Skin epidermis (tissue), 12 donors: ENCODE results near the gene C1R.
"Not testable (repeated sequence)": the region's sequence is repeated elsewhere in the genome, so short reads cannot be mapped to it uniquely, and the experiment has no call there.

Source experiments
- H3K27ac ChIP-seq, 21 experiments: fragments of 200-600 bp; sonication (generic) in 11 of 21; one replicate each; pipeline ENCODE4 v1.5.0; 2020; ENCODE audit warnings: mild to moderate bottlenecking in 3 of 21, inconsistent platforms in 2 of 21, moderate library complexity in 2 of 21
- H3K4me3 ChIP-seq, 7 experiments: fragments of 200-600 bp; sonication (generic) in 2 of 7; one replicate each; pipeline ENCODE4 v1.5.0; 2020; ENCODE audit warnings: inconsistent platforms in 2 of 7, mild to moderate bottlenecking in 2 of 7, moderate library complexity in 1 of 7

C1R gene

GRCh38 chr12:7076493-7076892 lies 15.8 kb downstream of the C1R start:
- Histone ChIP-seq H3K27ac (peak overlapping the region in 5 of 21 experiments; percentile 16 to 43 (median 26)), H3K4me3 (no peak overlapping the region)

- Histone ChIP-seq H3K27ac (peak overlapping the region in 4 of 21 experiments; percentile 6 to 43 (median 21)), H3K4me3 (no peak overlapping the region)
These were observed 16.3 kb downstream of the C1R start for GRCh38 chr12:7075939-7076338.

- Histone ChIP-seq H3K4me3 (no peak overlapping the region), H3K27ac (peak overlapping the region in 3 of 21 experiments; percentile 12 to 22 (median 18))
These were observed 16.7 kb downstream of the C1R start for GRCh38 chr12:7075518-7075917.

- no peak overlapping the region for H3K27ac ChIP-seq
- H3K4me3 ChIP-seq, result no peak overlapping the region
These were observed 18.3 kb downstream of the C1R start for GRCh38 chr12:7073946-7074345.

- no peak overlapping the region for H3K27ac ChIP-seq
- no peak overlapping the region for H3K4me3 ChIP-seq
These were observed 19.7 kb downstream of the C1R start for GRCh38 chr12:7072554-7072953.

- H3K27ac ChIP-seq, result no peak overlapping the region
- H3K4me3 ChIP-seq, result no peak overlapping the region
These were observed 20.2 kb downstream of the C1R start for GRCh38 chr12:7072035-7072434.

- Histone ChIP-seq H3K4me3 (no peak overlapping the region), H3K27ac (no peak overlapping the region)
These were observed 22.9 kb downstream of the C1R start for GRCh38 chr12:7069386-7069785.

GRCh38 chr12:7068994-7069346 lies 23.3 kb downstream of the C1R start:
- Histone ChIP-seq H3K4me3 (no peak overlapping the region), H3K27ac (no peak overlapping the region)

GRCh38 chr12:7068240-7068993 lies 23.8 kb downstream of the C1R start:
- peak overlapping the region in 4 of 21 experiments; percentile 2 to 38 (median 22) for H3K27ac ChIP-seq

GRCh38 chr12:7067096-7067495 lies 25.1 kb downstream of the C1R start:
- no peak overlapping the region for H3K4me3 ChIP-seq
- H3K27ac ChIP-seq, result peak overlapping the region in 10 of 21 experiments; percentile 3 to 72 (median 50)

More at GRCh38 chr12:7068240-7068993, 23.8 kb downstream of the C1R start:
- no peak overlapping the region for H3K4me3 ChIP-seq

GRCh38 chr12:7066596-7066995 lies 25.6 kb downstream of the C1R start:
- peak overlapping the region in 8 of 21 experiments; percentile 3 to 72 (median 52) for H3K27ac ChIP-seq
- H3K4me3 ChIP-seq, result no peak overlapping the region

GRCh38 chr12:7065073-7065623 lies 27.1 kb downstream of the C1R start:
- H3K27ac ChIP-seq, result peak overlapping the region in 2 of 21 experiments; percentile 15 to 72
- H3K4me3 ChIP-seq, result no peak overlapping the region

GRCh38 chr12:7064516-7064915 lies 27.7 kb downstream of the C1R start:
- H3K27ac ChIP-seq, result no peak overlapping the region
- no peak overlapping the region for H3K4me3 ChIP-seq

- Histone ChIP-seq H3K4me3 (peak overlapping the region in 6 of 7 experiments; percentile 0 to 36 (median 16)), H3K27ac (peak overlapping the region in 17 of 21 experiments; percentile 62 to 89 (median 80))
These were observed 30.6 kb downstream of the C1R start for GRCh38 chr12:7061596-7061995.

- peak overlapping the region in 20 of 21 experiments; percentile 56 to 89 (median 80) for H3K27ac ChIP-seq
- peak overlapping the region in 6 of 7 experiments; percentile 0 to 36 (median 16) for H3K4me3 ChIP-seq
These were observed 31.1 kb downstream of the C1R start for GRCh38 chr12:7061138-7061537.

- H3K4me3 ChIP-seq, result peak within 1 kb of the TSS in 6 of 7 experiments; percentile 0 to 36 (median 16)
- H3K27ac ChIP-seq, result peak within 1 kb of the TSS in 20 of 21 experiments; percentile 56 to 89 (median 80)
These were observed 31.8 kb downstream of the C1R start, which contains the start of gene C1S for GRCh38 chr12:7060353-7060954. C1S (plus strand) TSS chr12:7060718; CDS start chr12:7061913, 1,195 bp downstream.

- H3K27ac ChIP-seq, result peak overlapping the region in 16 of 21 experiments; percentile 10 to 88 (median 64)
- H3K4me3 ChIP-seq, result no peak overlapping the region
These were observed 32.5 kb downstream of the C1R start for GRCh38 chr12:7059780-7060179.

GRCh38 chr12:7058850-7059395 lies 33.3 kb downstream of the C1R start:
- Histone ChIP-seq H3K27ac (peak overlapping the region in 2 of 21 experiments; percentile 46 to 52), H3K4me3 (no peak overlapping the region)

- Histone ChIP-seq H3K27ac (no peak overlapping the region), H3K4me3 (no peak overlapping the region)
These were observed 33.9 kb downstream of the C1R start for GRCh38 chr12:7058163-7058845.

- not testable (repeated sequence) for H3K27ac ChIP-seq, H3K4me3 ChIP-seq
These were observed 36.5 kb downstream of the C1R start for GRCh38 chr12:7055736-7056135.
